GM20000 (cell line): ENCODE data around the gene EXOC4.

Source experiments
- DNase-seq: peaks from one replicate; pipeline ENCODE4 v3.0.0; 2012; ENCODE audit warnings: low spot score
- CTCF ChIP-seq: IDR thresholded peaks from 2 replicates; pipeline ENCODE4 v1.5.1; 2012; ENCODE audit warnings: mild to moderate bottlenecking, control low read depth; ENCODE audit errors: extremely low read depth, missing control alignments

The EXOC4 gene

GRCh38 chr7:133412942-133413341 lies 160.1 kb downstream of the EXOC4 start:
- TF ChIP-seq CTCF, result no peak
- no peak for DNase-seq

DNA sequence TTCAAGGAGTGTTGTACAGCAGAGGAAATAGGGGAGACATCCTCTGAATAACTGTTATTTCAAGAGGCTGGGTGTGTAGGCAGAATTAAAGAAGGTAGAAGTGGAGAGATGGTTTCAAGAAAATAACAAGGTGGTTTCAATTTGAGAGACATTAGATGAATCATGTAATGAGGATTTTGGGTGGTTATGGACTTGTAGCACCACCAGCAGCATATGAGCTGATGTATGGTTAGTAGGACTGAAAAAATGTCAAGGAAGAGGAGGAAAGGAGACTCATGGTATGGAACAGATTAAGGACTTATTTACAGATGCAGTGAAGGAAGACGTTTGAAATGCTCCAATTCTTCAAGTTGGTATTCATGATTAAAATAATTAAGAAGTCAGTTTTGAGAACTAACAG lies 166.2 kb downstream of the EXOC4 start:
- DNase-seq, result no peak
- no peak for TF ChIP-seq CTCF

DNA sequence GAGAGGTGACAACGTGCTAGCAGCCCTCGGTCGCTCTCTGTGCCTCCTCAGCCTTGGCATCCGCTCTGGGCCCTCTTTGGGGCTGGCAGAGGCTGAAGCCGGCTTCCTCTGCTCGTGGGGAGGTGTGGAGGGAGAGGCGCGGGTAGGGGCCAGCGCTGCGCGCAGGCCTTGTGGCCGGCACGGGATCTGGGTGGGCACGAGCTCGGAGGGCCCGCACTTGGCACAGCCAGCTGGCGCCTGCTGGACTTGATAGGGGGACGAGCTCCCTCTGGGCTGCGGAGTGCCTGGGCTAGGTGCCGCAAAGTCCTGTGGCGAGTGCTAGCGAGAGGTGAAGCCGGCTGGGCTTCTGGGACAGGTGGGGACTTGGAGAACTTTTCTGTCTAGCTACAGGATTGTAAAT lies 170.7 kb downstream of the EXOC4 start:
- TF ChIP-seq CTCF, result no peak
- no peak for DNase-seq

DNA sequence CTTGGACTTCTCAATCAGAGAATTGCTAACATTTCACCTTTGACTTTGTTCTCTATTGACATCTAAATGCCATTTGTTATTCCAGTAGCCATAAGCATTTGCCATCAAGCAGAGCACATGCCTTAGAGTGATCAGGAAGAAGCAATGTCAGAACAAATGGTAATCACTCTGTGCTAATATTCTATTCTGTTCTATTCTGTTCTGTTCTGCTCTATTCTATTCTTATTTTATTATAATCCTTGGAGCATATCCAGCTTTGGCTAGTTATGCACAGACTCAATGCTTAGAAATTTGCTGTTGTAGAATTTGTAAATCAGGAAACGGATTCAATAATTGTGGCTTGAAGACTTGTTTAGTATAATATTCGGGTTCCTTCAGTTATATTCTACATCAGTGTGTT lies 175.4 kb downstream of the EXOC4 start:
- no peak for DNase-seq
- no peak for TF ChIP-seq CTCF

GRCh38 chr7:133428876-133429275 lies 176.0 kb downstream of the EXOC4 start:
- DNase-seq, result no peak
- no peak for TF ChIP-seq CTCF

DNA sequence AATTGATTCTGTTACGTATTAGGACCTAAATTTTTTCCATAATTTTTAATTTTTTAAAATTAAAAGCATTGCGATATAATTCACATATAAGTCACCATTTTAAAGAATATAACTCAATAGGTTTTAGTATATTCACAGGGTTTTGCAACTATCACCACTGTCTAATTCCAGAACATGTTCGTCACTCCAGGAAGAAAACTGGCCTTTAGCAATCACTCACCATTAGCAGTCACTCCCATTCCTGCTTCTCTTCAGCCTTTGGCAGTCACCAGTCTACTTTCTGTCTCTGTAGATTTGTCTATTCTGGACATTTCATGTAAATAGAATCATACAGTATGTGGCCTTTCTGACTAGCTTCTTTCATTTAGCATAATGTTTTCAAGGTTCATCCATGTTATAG lies 176.5 kb downstream of the EXOC4 start:
- no peak for DNase-seq
- TF ChIP-seq CTCF, result no peak

GRCh38 chr7:133431134-133431724 lies 178.4 kb downstream of the EXOC4 start:
- no peak for DNase-seq
- no peak for TF ChIP-seq CTCF
